HG02798 (cell line): ENCODE data around the gene KRT34.
"Not testable (repeated sequence)": the region's sequence is repeated elsewhere in the genome, so short reads cannot be mapped to it uniquely, and the experiment has no call there.

Experiments
- ATAC-seq: cut with Tn5 transposase; IDR thresholded peaks from one replicate; pipeline ENCODE4 v1.9.1; 2021; ENCODE audit warnings: mild to moderate bottlenecking; ENCODE audit not compliant: unreplicated experiment, poor library complexity

Gene KRT34

GRCh38 chr17:41369023-41369422, 13.1 kb downstream of the KRT34 start:
- ATAC-seq, result no peak

- no peak for ATAC-seq
These were observed 14.6 kb downstream of the KRT34 start for GRCh38 chr17:41367426-41368075.

GRCh38 chr17:41366070-41366469, 16.0 kb downstream of the KRT34 start:
- no peak for ATAC-seq

- ATAC-seq, result no peak
These were observed 18.2 kb downstream of the KRT34 start for GRCh38 chr17:41363881-41364280.

GRCh38 chr17:41360296-41360995, 21.7 kb downstream of the KRT34 start:
- no peak for ATAC-seq

- no peak for ATAC-seq
These were observed 27.6 kb downstream of the KRT34 start for GRCh38 chr17:41354536-41354935.

- ATAC-seq, result no peak
These were observed 29.3 kb downstream of the KRT34 start for GRCh38 chr17:41352597-41353366.

GRCh38 chr17:41351177-41351576, 30.9 kb downstream of the KRT34 start:
- no peak for ATAC-seq

GRCh38 chr17:41350381-41350878, 31.7 kb downstream of the KRT34 start, which contains the start of gene KRT33A:
TSS of gene KRT33A (minus strand) at chr17:41350828. CDS start at chr17:41350767, 61 bp downstream.
- ATAC-seq, result not testable (repeated sequence)

- no peak for ATAC-seq
These were observed 34.0 kb downstream of the KRT34 start for GRCh38 chr17:41347869-41348760.

GRCh38 chr17:41346421-41346820, 35.7 kb downstream of the KRT34 start:
- not testable (repeated sequence) for ATAC-seq

- ATAC-seq, result no peak
These were observed 36.1 kb downstream of the KRT34 start for GRCh38 chr17:41345992-41346391.

GRCh38 chr17:41343029-41343428, 39.1 kb downstream of the KRT34 start:
- ATAC-seq, result no peak

GRCh38 chr17:41340934-41341861, 40.9 kb downstream of the KRT34 start:
- no peak for ATAC-seq

GRCh38 chr17:41340494-41340893, 41.6 kb downstream of the KRT34 start:
- no peak for ATAC-seq

- ATAC-seq, result no peak
These were observed 42.4 kb downstream of the KRT34 start for GRCh38 chr17:41339571-41340172.

GRCh38 chr17:41338961-41339485, 43.1 kb downstream of the KRT34 start:
- ATAC-seq, result no peak

- no peak for ATAC-seq
These were observed 46.4 kb downstream of the KRT34 start for GRCh38 chr17:41335747-41336146.
